Stimulated activated CD8-positive, alpha-beta memory T cell treated with anti-CD3 and anti-CD28 coated beads, Interleukin-12 subunit alpha, Interleukin-12 subunit beta, amount 100 ng/mL, for 24 hours (primary cell): ENCODE measurements around the gene BAHD1.

Experiments used
- DNase-seq: peaks from one replicate; pipeline ENCODE4 v3.0.0-alpha.2; 2020; ENCODE audit errors: extremely low read depth

The BAHD1 gene

GRCh38 chr15:40467261-40467615 lies 26.5 kb downstream of the BAHD1 start:
- DNase-seq: no peak

DNA sequence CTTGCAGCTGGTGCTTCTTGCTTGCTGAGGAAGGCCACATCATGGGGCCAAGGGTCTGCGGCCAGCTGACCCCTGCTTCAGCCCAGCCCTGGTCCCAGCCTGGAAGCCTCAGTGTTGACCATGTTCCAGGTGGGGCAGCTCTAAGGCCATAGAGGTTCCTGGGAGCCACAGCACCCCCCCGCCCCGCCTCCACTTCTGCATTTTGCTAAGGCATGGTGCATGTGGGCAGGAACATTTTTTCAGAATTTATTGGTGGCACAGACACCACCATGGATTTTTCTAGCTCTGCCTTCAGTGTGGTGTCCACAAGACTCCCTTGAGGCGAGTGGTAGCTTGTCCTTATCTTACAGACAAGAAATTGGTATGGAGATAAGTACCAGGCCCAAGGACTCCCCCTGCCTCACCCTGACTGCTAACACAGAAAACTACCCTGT lies 28.2 kb downstream of the BAHD1 start:
- no peak for DNase-seq

GRCh38 chr15:40469776-40470390 lies 29.1 kb downstream of the BAHD1 start:
- no peak for DNase-seq

GRCh38 chr15:40470423-40471104 lies 29.8 kb downstream of the BAHD1 start, which contains the start of gene CHST14:
CHST14 (plus strand) TSS chr15:40470984; CDS start chr15:40471214, 230 bp downstream.
- DNase-seq: peak; percentile 22

DNA sequence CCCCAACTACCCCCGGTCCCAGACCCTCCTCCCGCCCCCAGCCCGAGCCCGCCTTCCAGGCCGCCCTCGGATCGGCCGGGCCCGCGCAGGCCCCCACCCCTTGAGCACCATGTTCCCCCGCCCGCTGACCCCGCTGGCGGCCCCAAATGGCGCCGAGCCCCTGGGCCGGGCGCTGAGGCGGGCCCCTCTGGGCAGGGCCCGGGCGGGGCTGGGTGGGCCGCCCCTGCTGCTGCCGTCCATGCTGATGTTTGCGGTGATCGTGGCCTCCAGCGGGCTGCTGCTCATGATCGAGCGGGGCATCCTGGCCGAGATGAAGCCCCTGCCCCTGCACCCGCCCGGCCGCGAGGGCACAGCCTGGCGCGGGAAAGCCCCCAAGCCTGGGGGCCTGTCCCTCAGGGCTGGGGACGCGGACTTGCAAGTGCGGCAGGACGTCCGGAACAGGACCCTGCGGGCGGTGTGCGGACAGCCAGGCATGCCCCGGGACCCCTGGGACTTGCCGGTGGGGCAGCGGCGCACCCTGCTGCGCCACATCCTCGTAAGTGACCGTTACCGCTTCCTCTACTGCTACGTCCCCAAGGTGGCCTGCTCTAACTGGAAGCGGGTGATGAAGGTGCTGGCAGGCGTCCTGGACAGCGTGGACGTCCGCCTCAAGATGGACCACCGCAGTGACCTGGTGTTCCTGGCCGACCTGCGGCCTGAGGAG lies 30.5 kb downstream of the BAHD1 start:
- no peak for DNase-seq

- no peak for DNase-seq
Observed at GRCh38 chr15:40471808-40472150, 31.0 kb downstream of the BAHD1 start.

- DNase-seq: no peak
Observed at GRCh38 chr15:40472171-40472727, 31.5 kb downstream of the BAHD1 start.

GRCh38 chr15:40474581-40474980 lies 33.8 kb downstream of the BAHD1 start:
- DNase-seq: no peak

GRCh38 chr15:40477642-40478327 lies 37.0 kb downstream of the BAHD1 start:
- no peak for DNase-seq

DNA sequence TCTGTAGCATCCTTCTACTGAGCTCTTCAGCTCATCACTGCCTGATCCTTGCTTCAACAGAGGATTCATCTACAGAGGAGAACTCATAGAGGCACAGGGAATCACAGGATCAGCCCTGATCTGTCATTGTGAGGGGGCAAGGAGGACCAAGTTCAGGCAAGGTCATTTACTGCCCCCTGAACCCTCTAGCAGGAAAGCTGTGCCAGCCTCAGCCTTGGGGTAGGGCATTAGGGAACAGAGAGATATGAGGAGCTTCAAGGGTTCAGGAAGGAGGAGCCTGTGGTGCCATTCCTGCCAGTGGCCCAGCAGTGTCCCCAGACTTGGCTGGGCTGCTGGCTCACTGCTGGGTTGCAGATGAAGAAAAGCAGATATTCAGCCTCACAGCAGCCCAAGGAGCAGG lies 38.3 kb downstream of the BAHD1 start:
- no peak for DNase-seq

DNA sequence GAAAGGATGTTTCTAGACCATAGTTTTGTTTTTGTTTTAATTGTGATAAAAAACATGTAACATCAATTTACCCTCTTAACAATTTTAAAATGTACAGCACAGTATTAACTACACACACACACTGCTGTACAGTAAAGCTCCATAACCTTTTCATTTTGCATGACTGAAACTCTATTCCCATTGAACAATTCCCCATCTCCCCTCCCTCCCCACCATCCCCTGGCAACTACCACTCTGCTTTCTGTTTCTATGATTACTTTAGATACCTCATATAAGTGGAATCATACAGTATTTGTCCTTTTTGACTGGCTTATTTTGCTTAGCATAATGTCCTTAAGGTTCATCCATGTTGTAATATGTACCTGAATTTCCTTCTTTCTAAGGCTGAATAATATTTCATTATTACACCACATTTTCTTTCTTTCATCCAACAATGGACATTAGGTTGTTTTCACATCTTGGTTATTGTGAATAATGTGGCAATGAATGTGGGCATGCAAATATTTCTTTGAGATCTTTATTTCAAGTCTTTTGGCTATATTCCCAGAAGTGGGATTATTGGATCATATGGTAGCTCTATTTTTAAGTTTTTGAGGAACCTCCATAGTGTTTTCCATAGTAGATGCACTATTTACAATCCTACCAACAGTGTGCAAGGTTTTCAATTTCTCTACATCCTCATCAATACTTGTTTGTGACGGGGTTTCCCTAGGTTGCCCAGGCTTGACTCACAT lies 40.8 kb downstream of the BAHD1 start:
- DNase-seq: no peak

DNA sequence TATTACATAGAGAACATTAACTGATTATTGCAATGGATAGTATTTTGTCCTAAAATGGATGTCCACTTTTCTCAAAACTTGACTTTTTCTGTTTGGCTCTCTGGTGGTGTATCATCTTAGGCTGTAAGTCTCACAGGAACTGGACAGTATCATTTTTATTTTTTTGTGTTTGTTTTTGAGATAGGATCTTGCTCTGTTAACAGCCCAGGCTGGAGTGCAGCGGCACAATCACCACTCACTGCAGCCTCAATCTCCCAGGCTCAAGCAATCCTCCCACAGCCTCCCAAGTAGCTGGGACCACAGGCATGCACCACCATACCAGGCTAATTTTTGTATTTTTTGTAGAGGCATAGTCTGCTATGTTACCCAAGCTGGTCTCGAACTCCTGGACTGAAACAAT lies 43.2 kb downstream of the BAHD1 start:
- DNase-seq: no peak

DNA sequence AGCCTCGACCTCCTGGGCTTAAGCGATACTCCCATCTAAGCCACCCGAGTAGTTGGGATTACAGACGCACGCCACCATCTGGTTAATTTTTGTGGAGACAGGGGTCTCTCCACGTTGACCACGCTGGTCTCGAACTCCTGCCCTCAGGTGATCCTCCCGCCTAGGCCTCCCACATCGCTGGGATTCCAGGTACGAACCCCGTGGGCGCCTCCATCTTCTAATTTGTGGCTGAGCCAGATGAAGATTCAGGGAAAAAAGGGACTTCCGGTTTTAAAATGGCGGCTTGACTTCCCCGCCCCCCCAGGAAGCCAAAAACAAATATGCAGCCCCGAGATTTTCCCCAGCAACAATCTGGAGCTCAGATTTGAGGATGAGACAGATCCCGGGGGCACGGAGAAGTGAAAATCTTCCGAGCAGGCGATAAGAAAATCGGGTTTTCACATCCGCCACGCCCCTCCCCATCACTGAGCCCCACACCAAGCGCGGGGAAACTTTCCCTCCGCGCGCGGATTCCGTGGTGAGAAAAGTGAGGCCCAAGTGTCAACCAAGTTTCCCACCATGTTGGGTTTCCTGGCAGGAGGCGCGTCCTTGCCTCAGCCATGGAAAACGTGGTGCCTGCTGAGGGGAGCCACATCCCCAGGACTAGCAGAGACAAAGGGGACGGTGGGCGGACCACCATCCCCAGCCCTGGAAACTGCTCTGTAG lies 45.5 kb downstream of the BAHD1 start:
- no peak for DNase-seq

- no peak for DNase-seq
Observed at GRCh38 chr15:40487816-40488682, 47.3 kb downstream of the BAHD1 start.

- DNase-seq: no peak
Observed at GRCh38 chr15:40489274-40490175, 48.8 kb downstream of the BAHD1 start.

DNA sequence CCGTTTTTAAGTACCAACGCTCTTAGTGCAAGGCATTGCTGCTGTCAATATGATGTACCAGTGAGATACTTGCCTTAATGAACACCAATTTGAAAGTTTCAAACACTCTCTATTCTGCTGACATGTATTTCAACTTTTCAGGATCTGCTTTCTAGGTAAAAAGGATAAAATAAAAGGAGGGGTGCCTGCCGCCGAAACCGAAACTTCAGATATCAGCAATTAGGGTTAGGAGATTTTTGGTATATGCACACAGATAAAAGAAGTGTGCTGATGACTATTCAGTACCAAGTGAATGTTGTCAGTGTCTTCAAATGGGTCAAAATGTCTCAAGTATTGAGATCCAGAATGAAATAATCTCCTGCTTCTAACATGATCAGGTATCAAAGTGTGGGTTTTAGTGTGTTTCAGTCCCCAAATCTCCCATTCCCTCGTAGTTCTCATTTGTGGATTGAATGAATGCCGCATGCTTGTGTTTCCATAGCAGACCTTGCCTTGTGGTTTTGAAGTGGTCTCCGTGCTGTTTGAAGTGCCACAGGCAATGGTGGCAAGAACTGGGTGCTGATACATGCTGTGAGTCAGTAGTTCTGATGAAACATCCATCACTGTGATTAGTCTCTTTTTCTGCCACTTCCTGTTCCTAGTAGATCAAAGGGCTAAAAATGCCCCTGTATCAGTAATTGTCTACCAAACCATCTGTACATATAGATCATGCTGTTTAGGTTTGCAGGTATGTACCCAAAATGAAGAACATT lies 52.5 kb downstream of the BAHD1 start:
- peak; percentile 34 for DNase-seq

DNA sequence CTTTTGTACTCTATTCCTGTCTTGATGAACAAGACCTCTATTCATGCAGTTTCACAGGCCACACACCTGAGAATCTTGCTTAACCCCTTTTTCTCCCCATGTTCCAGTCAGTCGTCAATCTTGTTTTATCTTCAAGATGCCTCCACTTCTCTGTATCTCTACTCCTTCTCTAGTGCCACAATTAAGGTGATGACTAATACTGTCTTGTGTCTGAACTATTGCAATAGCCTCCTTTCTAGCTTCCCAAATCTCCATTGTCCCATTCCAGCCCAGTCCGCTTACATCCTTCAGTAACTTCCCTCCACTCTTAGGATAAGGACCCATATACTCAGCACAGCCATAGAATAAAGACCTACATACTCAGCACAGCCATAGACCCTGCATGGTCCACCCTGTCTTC lies 54.8 kb downstream of the BAHD1 start:
- no peak for DNase-seq

DNA sequence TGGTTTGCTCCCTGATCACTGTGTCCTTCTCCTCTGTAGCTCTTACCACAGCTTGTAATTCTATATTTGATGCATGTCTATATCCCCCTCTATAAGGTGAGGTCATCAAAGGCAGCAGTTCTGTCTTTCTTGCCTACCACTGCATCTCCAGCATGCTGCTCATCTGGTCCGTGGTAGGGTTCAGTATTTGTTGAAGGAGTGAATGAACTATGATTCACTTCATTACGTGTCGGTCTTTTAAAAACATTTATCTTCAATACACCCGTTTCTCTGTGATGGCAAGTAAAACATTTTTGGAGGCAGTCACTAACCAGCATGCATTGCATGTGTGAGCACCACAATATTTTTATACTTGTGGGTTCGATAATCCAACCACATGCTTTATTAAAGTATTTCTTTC lies 57.7 kb downstream of the BAHD1 start:
- no peak for DNase-seq
